ENCODE measurements around the gene FCN2.

DNA sequence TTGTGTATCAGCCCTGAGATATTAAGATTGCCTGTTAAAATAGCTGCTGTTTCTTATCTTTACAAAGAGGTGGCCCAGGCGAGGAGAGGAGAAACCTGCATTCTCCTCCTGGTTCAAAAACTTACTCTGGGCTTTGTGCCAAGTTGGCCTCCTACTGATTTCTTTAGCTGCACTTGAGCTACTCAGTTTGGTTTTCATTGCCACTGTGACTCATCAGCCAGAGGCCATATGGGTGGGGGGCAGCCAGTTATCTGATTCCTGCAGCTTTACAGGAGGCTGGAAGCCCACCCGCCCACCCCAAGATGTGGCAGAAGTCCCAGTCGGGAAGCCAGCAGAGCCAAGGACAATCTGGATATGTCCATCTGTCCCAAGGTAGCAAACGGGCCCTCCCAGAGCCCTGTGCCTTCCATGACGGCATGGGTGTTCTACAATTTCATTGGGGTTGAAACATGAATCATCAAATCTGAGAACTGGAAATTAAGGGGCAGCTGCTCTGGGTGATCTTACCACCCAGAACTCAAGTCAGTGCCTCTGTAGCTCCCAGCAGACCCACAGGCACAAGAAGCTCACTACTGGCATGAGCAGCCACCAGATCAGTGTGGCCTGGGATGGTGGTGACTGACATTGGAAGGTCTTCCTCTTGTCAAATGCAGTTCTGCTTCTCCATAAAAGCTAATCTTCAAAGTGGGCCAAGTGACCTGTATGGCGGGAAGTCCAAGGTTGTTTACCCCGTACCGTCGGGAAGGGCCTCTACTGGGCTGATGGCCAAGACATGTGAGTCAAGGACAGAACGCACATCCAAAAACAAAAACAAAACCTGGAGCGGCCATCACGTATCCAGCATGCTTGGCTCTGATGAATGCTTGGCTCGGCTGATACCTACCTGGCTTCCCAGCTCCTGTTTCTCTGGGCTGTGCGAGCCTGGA, 15.6 kb downstream of the FCN2 start:
- TF ChIP-seq POLR2AphosphoS5 (IDR thresholded peaks at IDR 0.05) (peak; percentile 48 to 54), POLR2A (IDR thresholded peaks at IDR 0.05; ENCODE audit: low read depth) (no peak)
- TF ChIP-seq, protein P1, sequence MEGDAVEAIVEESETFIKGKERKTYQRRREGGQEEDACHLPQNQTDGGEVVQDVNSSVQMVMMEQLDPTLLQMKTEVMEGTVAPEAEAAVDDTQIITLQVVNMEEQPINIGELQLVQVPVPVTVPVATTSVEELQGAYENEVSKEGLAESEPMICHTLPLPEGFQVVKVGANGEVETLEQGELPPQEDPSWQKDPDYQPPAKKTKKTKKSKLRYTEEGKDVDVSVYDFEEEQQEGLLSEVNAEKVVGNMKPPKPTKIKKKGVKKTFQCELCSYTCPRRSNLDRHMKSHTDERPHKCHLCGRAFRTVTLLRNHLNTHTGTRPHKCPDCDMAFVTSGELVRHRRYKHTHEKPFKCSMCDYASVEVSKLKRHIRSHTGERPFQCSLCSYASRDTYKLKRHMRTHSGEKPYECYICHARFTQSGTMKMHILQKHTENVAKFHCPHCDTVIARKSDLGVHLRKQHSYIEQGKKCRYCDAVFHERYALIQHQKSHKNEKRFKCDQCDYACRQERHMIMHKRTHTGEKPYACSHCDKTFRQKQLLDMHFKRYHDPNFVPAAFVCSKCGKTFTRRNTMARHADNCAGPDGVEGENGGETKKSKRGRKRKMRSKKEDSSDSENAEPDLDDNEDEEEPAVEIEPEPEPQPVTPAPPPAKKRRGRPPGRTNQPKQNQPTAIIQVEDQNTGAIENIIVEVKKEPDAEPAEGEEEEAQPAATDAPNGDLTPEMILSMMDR (IDR thresholded peaks at IDR 0.05), result no peak

Measured in esophagus muscularis mucosa (tissue), 3 donors.